KMS-11 (cell line): ENCODE measurements around the gene RORC.

ENCODE experiments used
- H2AFZ ChIP-seq: fragments of 200-600 bp; sonication (generic); 2 replicates; pipeline ENCODE4 v1.6.1; 2016; ENCODE audit warnings: antibody characterized with exemption, mixed run types, low read depth
- H3K27ac ChIP-seq: fragments of 200-600 bp; sonication (generic); 2 replicates; pipeline ENCODE4 v1.6.1; 2016; ENCODE audit warnings: mild to moderate bottlenecking, mixed run types
- H3K27me3 ChIP-seq: fragments of 200-600 bp; sonication (generic); 2 replicates; pipeline ENCODE4 v1.6.1; 2017; ENCODE audit warnings: mild to moderate bottlenecking, low read depth, mixed run types, moderate library complexity; ENCODE audit not compliant: insufficient read depth
- H3K36me3 ChIP-seq: fragments of 200-600 bp; sonication (generic); 2 replicates; pipeline ENCODE4 v1.6.1; 2017; ENCODE audit warnings: mild to moderate bottlenecking, mixed run types; ENCODE audit not compliant: insufficient read depth
- H3K4me1 ChIP-seq: fragments of 200-600 bp; sonication (generic); 2 replicates; pipeline ENCODE4 v1.6.1; 2016; ENCODE audit warnings: mild to moderate bottlenecking, low read depth, mixed run types; ENCODE audit not compliant: poor library complexity, severe bottlenecking
- H3K4me2 ChIP-seq: fragments of 200-600 bp; sonication (generic); 2 replicates; pipeline ENCODE4 v1.7.0; 2016; ENCODE audit warnings: mild to moderate bottlenecking, mixed run types
- H3K4me3 ChIP-seq: fragments of 200-600 bp; sonication (generic); IDR thresholded peaks from 2 replicates; pipeline ENCODE4 v1.6.1; 2017; ENCODE audit warnings: low read depth, low read length, mixed read lengths; ENCODE audit not compliant: insufficient read depth
- H3K79me2 ChIP-seq: fragments of 200-600 bp; sonication (generic); 2 replicates; pipeline ENCODE4 v1.6.1; 2016; ENCODE audit warnings: low read depth, mixed run types; ENCODE audit not compliant: insufficient read depth
- H3K9ac ChIP-seq: fragments of 200-600 bp; sonication (generic); 2 replicates; pipeline ENCODE4 v1.6.1; 2016; ENCODE audit warnings: mild to moderate bottlenecking, mixed run types
- H4K20me1 ChIP-seq: fragments of 200-600 bp; sonication (generic); 2 replicates; pipeline ENCODE4 v1.6.1; 2016; ENCODE audit warnings: mild to moderate bottlenecking, mixed run types; ENCODE audit not compliant: insufficient read depth
- CTCF ChIP-seq: fragments of 200-600 bp; sonication (generic); conservative IDR thresholded peaks from 2 replicates; pipeline ENCODE4 v1.6.1; 2017; ENCODE audit warnings: low read depth, mild to moderate bottlenecking, antibody characterized with exemption, low read length, moderate library complexity, mixed read lengths

The RORC gene

GRCh38 chr1:151846686-151847237 is 15.2 kb upstream of the RORC start:
- Histone ChIP-seq H3K4me3 (no peak overlapping the region), H3K36me3 (no peaks in the 10 kb centered on the region), H3K79me2 (no peaks in the 10 kb centered on the region), H3K4me1 (no peaks in the 10 kb centered on the region), H3K9ac (no peak overlapping the region), H2AFZ (0 out of 2 replicates have a peak overlapping the region, but pooled peaks have one; percentile 3), H3K27ac (no peak overlapping the region), H3K27me3 (no peaks in the 10 kb centered on the region; the same call in 1 of the 2 replicates), H3K4me2 (no peak overlapping the region), H4K20me1 (no peaks in the 10 kb centered on the region)
- TF ChIP-seq CTCF: no peak

GRCh38 chr1:151846062-151846568 is 14.5 kb upstream of the RORC start:
- Histone ChIP-seq H3K4me3 (no peak overlapping the region), H4K20me1 (no peaks in the 10 kb centered on the region), H3K27ac (no peak overlapping the region), H3K4me1 (no peaks in the 10 kb centered on the region), H3K4me2 (no peak overlapping the region), H3K36me3 (no peaks in the 10 kb centered on the region), H3K9ac (no peak overlapping the region), H3K27me3 (no peaks in the 10 kb centered on the region; the same call in 1 of the 2 replicates), H3K79me2 (no peaks in the 10 kb centered on the region), H2AFZ (no peak overlapping the region)
- no peak for TF ChIP-seq CTCF

GRCh38 chr1:151843398-151843797 is 11.8 kb upstream of the RORC start:
- Histone ChIP-seq H3K27me3 (peaks cover 6% of the 10 kb centered on the region; the same call in 1 of the 2 replicates), H3K4me2 (no peak overlapping the region), H3K27ac (no peak overlapping the region), H3K79me2 (no peaks in the 10 kb centered on the region), H2AFZ (no peak overlapping the region), H3K9ac (no peak overlapping the region), H3K4me3 (no peak overlapping the region), H4K20me1 (no peaks in the 10 kb centered on the region), H3K36me3 (no peaks in the 10 kb centered on the region), H3K4me1 (no peaks in the 10 kb centered on the region)
- no peak for TF ChIP-seq CTCF

- Histone ChIP-seq H3K9ac (no peak overlapping the region), H3K36me3 (no peaks in the 10 kb centered on the region), H3K27ac (no peak overlapping the region), H3K27me3 (peaks cover 14% of the 10 kb centered on the region), H3K4me3 (no peak overlapping the region), H4K20me1 (no peaks in the 10 kb centered on the region), H2AFZ (no peak overlapping the region), H3K4me2 (no peak overlapping the region), H3K4me1 (peaks cover 17% of the 10 kb centered on the region), H3K79me2 (no peaks in the 10 kb centered on the region)
- TF ChIP-seq CTCF: no peak
These were observed 9.5 kb upstream of the RORC start for GRCh38 chr1:151841141-151841540.
